RPMI8226 (cell line): ENCODE results near the gene STAP2.
A peak's percentile ranks its signal among the peaks of the same experiment; 100 is the strongest.
"Not testable (repeated sequence)": the region's sequence is repeated elsewhere in the genome, so short reads cannot be mapped to it uniquely, and the experiment has no call there.

Experiments
- DNase-seq: peaks from one replicate; pipeline ENCODE4 v3.0.0-alpha.2; 2015

Gene STAP2

GRCh38 chr19:4295972-4296771 is 42.5 kb downstream of the STAP2 start:
- DNase-seq = peak; percentile 71

GRCh38 chr19:4294389-4294788 is 44.2 kb downstream of the STAP2 start:
- no peak for DNase-seq

- no peak for DNase-seq
These were observed 46.1 kb downstream of the STAP2 start for GRCh38 chr19:4292515-4292914.

GRCh38 chr19:4291184-4291732 is 47.4 kb downstream of the STAP2 start:
- DNase-seq = no peak

GRCh38 chr19:4288091-4288777 is 50.4 kb downstream of the STAP2 start:
- no peak for DNase-seq

GRCh38 chr19:4286141-4286540 is 52.5 kb downstream of the STAP2 start:
- DNase-seq = not testable (repeated sequence)

- no peak for DNase-seq
These were observed 53.7 kb downstream of the STAP2 start for GRCh38 chr19:4284974-4285373.

GRCh38 chr19:4284176-4284958 is 54.3 kb downstream of the STAP2 start:
- peak; percentile 81 for DNase-seq

GRCh38 chr19:4279530-4280422 is 58.9 kb downstream of the STAP2 start:
- no peak for DNase-seq

GRCh38 chr19:4279267-4279529 is 59.4 kb downstream of the STAP2 start:
- DNase-seq = no peak

GRCh38 chr19:4278419-4279266 is 60.0 kb downstream of the STAP2 start, which contains the start of gene SHD:
TSS of gene SHD (plus strand) at chr19:4279266. CDS start at chr19:4280064, 798 bp downstream.
- DNase-seq = no peak

GRCh38 chr19:4278010-4278409 is 60.6 kb downstream of the STAP2 start:
- DNase-seq = no peak

GRCh38 chr19:4277191-4277696 is 61.4 kb downstream of the STAP2 start:
- DNase-seq = no peak

- DNase-seq = not testable (repeated sequence)
These were observed 64.3 kb downstream of the STAP2 start for GRCh38 chr19:4274321-4274686.
